Epithelial cell of proximal tubule (primary cell): ENCODE measurements around the gene ZMIZ1. TPM values are rescaled to one million over a fixed set of nuclear protein-coding genes. Genes with fewer than 3 reads are reported as not detected.

Experiments
- DNase-seq: peaks from one replicate; pipeline ENCODE4 v3.0.0-alpha.2; 2011; ENCODE audit warnings: low read depth
- H3K4me3 ChIP-seq: 2 replicates; pipeline ENCODE4 v1.5.1; 2011; ENCODE audit warnings: low read depth, mild to moderate bottlenecking, low read length
- CTCF ChIP-seq: conservative IDR thresholded peaks from 2 replicates; pipeline ENCODE4 v1.5.1; 2012; ENCODE audit warnings: low read depth, mild to moderate bottlenecking, low read length
- total RNA-seq: library from RNA; depleted of rRNA; stranded (reverse); fragments of >200 nt; gene quantifications from 2 replicates; pipeline ENCODE4 v1.2.3, GENCODE V29; 2015

Gene ZMIZ1
- total RNA-seq, 1 donor from 2014 or later, result 21.4 TPM

- TF ChIP-seq CTCF, result no peak
- DNase-seq, result no peak
- H3K4me3 ChIP-seq, result no peak overlapping the region
Measured at GRCh38 chr10:79167537-79167936, 98.8 kb downstream of the ZMIZ1 start.

GRCh38 chr10:79168210-79168609 lies 99.4 kb downstream of the ZMIZ1 start:
- DNase-seq, result no peak
- H3K4me3 ChIP-seq, result no peak overlapping the region
- TF ChIP-seq CTCF, result no peak

- TF ChIP-seq CTCF, result no peak
Measured at GRCh38 chr10:79170226-79170752, 101.5 kb downstream of the ZMIZ1 start.

GRCh38 chr10:79170993-79171392 lies 102.2 kb downstream of the ZMIZ1 start:
- no peak for DNase-seq
- TF ChIP-seq CTCF, result no peak
- H3K4me3 ChIP-seq, result no peak overlapping the region

More at GRCh38 chr10:79170226-79170752, 101.5 kb downstream of the ZMIZ1 start:
- no peak overlapping the region for H3K4me3 ChIP-seq
- DNase-seq, result no peak

- no peak overlapping the region for H3K4me3 ChIP-seq
- DNase-seq, result no peak
- no peak for TF ChIP-seq CTCF
Measured at GRCh38 chr10:79171504-79171903, 102.7 kb downstream of the ZMIZ1 start.

GRCh38 chr10:79172881-79173280 lies 104.1 kb downstream of the ZMIZ1 start:
- TF ChIP-seq CTCF, result no peak
- DNase-seq, result no peak
- H3K4me3 ChIP-seq, result no peak overlapping the region

GRCh38 chr10:79173582-79174262 lies 105.0 kb downstream of the ZMIZ1 start:
- no peak for DNase-seq
- no peak overlapping the region for H3K4me3 ChIP-seq
- no peak for TF ChIP-seq CTCF
